ENCODE measurements around the gene CASQ1.

The CASQ1 gene

GRCh38 chr1:160232911-160233310 is 42.5 kb downstream of the CASQ1 start:
- no peak for ATAC-seq
- TF ChIP-seq SNAI2 (CRISPR knock-in tag; IDR thresholded peaks at IDR 0.05) (no peak), ARNTL (CRISPR knock-in tag; IDR thresholded peaks at IDR 0.05; ENCODE audit: borderline replicate concordance, low read depth) (no peak), ISL1 (CRISPR knock-in tag; IDR thresholded peaks at IDR 0.05) (no peak), ZFP3 (CRISPR knock-in tag; IDR thresholded peaks at IDR 0.05) (no peak), CSDC2 (CRISPR knock-in tag; IDR thresholded peaks at IDR 0.05) (no peak), BACH2 (CRISPR knock-in tag; IDR thresholded peaks at IDR 0.05; ENCODE audit: borderline replicate concordance) (no peak), POU6F1 (CRISPR knock-in tag; IDR thresholded peaks at IDR 0.05; ENCODE audit: borderline replicate concordance, low read depth) (no peak), ZC3H10 (CRISPR knock-in tag; IDR thresholded peaks at IDR 0.05) (no peak), PPARA (CRISPR knock-in tag; IDR thresholded peaks at IDR 0.05; ENCODE audit: borderline replicate concordance) (no peak), RARB (CRISPR knock-in tag; IDR thresholded peaks at IDR 0.05) (no peak), ZNF8 (CRISPR knock-in tag; IDR thresholded peaks at IDR 0.05) (no peak), ZNF70 (CRISPR knock-in tag; IDR thresholded peaks at IDR 0.05) (no peak), GLIS3 (CRISPR knock-in tag; IDR thresholded peaks at IDR 0.05) (no peak), ESRRG (CRISPR knock-in tag; IDR thresholded peaks at IDR 0.05) (no peak), ZNF565 (CRISPR knock-in tag; conservative IDR thresholded peaks at IDR 0.05; ENCODE audit: low read depth) (no peak), ZFP30 (CRISPR knock-in tag; IDR thresholded peaks at IDR 0.05) (no peak), TCF4 (CRISPR knock-in tag; IDR thresholded peaks at IDR 0.05; ENCODE audit: borderline replicate concordance) (no peak)
- TF ChIP-seq, protein P1, sequence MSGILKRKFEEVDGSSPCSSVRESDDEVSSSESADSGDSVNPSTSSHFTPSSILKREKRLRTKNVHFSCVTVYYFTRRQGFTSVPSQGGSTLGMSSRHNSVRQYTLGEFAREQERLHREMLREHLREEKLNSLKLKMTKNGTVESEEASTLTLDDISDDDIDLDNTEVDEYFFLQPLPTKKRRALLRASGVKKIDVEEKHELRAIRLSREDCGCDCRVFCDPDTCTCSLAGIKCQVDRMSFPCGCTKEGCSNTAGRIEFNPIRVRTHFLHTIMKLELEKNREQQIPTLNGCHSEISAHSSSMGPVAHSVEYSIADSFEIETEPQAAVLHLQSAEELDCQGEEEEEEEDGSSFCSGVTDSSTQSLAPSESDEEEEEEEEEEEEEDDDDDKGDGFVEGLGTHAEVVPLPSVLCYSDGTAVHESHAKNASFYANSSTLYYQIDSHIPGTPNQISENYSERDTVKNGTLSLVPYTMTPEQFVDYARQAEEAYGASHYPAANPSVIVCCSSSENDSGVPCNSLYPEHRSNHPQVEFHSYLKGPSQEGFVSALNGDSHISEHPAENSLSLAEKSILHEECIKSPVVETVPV (CRISPR knock-in tag; IDR thresholded peaks at IDR 0.05), result no peak
- TF ChIP-seq, protein P2, sequence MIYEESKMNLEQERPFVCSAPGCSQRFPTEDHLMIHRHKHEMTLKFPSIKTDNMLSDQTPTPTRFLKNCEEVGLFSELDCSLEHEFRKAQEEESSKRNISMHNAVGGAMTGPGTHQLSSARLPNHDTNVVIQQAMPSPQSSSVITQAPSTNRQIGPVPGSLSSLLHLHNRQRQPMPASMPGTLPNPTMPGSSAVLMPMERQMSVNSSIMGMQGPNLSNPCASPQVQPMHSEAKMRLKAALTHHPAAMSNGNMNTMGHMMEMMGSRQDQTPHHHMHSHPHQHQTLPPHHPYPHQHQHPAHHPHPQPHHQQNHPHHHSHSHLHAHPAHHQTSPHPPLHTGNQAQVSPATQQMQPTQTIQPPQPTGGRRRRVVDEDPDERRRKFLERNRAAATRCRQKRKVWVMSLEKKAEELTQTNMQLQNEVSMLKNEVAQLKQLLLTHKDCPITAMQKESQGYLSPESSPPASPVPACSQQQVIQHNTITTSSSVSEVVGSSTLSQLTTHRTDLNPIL (CRISPR knock-in tag; IDR thresholded peaks at IDR 0.05; ENCODE audit: low read depth), result no peak
- TF ChIP-seq, protein P3, sequence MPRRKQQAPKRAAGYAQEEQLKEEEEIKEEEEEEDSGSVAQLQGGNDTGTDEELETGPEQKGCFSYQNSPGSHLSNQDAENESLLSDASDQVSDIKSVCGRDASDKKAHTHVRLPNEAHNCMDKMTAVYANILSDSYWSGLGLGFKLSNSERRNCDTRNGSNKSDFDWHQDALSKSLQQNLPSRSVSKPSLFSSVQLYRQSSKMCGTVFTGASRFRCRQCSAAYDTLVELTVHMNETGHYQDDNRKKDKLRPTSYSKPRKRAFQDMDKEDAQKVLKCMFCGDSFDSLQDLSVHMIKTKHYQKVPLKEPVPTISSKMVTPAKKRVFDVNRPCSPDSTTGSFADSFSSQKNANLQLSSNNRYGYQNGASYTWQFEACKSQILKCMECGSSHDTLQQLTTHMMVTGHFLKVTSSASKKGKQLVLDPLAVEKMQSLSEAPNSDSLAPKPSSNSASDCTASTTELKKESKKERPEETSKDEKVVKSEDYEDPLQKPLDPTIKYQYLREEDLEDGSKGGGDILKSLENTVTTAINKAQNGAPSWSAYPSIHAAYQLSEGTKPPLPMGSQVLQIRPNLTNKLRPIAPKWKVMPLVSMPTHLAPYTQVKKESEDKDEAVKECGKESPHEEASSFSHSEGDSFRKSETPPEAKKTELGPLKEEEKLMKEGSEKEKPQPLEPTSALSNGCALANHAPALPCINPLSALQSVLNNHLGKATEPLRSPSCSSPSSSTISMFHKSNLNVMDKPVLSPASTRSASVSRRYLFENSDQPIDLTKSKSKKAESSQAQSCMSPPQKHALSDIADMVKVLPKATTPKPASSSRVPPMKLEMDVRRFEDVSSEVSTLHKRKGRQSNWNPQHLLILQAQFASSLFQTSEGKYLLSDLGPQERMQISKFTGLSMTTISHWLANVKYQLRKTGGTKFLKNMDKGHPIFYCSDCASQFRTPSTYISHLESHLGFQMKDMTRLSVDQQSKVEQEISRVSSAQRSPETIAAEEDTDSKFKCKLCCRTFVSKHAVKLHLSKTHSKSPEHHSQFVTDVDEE (CRISPR knock-in tag; IDR thresholded peaks at IDR 0.05), result no peak

- ATAC-seq, result no peak
- TF ChIP-seq, protein P4, sequence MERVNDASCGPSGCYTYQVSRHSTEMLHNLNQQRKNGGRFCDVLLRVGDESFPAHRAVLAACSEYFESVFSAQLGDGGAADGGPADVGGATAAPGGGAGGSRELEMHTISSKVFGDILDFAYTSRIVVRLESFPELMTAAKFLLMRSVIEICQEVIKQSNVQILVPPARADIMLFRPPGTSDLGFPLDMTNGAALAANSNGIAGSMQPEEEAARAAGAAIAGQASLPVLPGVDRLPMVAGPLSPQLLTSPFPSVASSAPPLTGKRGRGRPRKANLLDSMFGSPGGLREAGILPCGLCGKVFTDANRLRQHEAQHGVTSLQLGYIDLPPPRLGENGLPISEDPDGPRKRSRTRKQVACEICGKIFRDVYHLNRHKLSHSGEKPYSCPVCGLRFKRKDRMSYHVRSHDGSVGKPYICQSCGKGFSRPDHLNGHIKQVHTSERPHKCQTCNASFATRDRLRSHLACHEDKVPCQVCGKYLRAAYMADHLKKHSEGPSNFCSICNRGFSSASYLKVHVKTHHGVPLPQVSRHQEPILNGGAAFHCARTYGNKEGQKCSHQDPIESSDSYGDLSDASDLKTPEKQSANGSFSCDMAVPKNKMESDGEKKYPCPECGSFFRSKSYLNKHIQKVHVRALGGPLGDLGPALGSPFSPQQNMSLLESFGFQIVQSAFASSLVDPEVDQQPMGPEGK (CRISPR knock-in tag; IDR thresholded peaks at IDR 0.05; ENCODE audit: borderline replicate concordance), result no peak
- TF ChIP-seq ESRRG (CRISPR knock-in tag; IDR thresholded peaks at IDR 0.05), result no peak
- TF ChIP-seq TCF4 (CRISPR knock-in tag; IDR thresholded peaks at IDR 0.05; ENCODE audit: borderline replicate concordance), result no peak
- TF ChIP-seq ISL1 (CRISPR knock-in tag; IDR thresholded peaks at IDR 0.05), result no peak
- no peak for TF ChIP-seq SNAI2 (CRISPR knock-in tag; IDR thresholded peaks at IDR 0.05)
Observed at GRCh38 chr1:160236806-160237205, 46.4 kb downstream of the CASQ1 start.

GRCh38 chr1:160237558-160237957 is 47.2 kb downstream of the CASQ1 start:
- ATAC-seq, result no peak
- TF ChIP-seq BACH2 (CRISPR knock-in tag; IDR thresholded peaks at IDR 0.05; ENCODE audit: borderline replicate concordance) (no peak), SNAI2 (CRISPR knock-in tag; IDR thresholded peaks at IDR 0.05) (no peak), RARB (CRISPR knock-in tag; IDR thresholded peaks at IDR 0.05) (no peak), ZNF565 (CRISPR knock-in tag; conservative IDR thresholded peaks at IDR 0.05; ENCODE audit: low read depth) (no peak), ZNF70 (CRISPR knock-in tag; IDR thresholded peaks at IDR 0.05) (no peak), ZNF8 (CRISPR knock-in tag; IDR thresholded peaks at IDR 0.05) (no peak), ARNTL (CRISPR knock-in tag; IDR thresholded peaks at IDR 0.05; ENCODE audit: borderline replicate concordance, low read depth) (no peak), TCF4 (CRISPR knock-in tag; IDR thresholded peaks at IDR 0.05; ENCODE audit: borderline replicate concordance) (no peak), ZFP3 (CRISPR knock-in tag; IDR thresholded peaks at IDR 0.05) (no peak), CSDC2 (CRISPR knock-in tag; IDR thresholded peaks at IDR 0.05) (no peak), ZFP30 (CRISPR knock-in tag; IDR thresholded peaks at IDR 0.05) (no peak), GLIS3 (CRISPR knock-in tag; IDR thresholded peaks at IDR 0.05) (no peak)
- TF ChIP-seq, protein P3 (CRISPR knock-in tag; IDR thresholded peaks at IDR 0.05), result no peak
- TF ChIP-seq, protein P1 (CRISPR knock-in tag; IDR thresholded peaks at IDR 0.05), result no peak

All from SK-N-SH treated with all-trans-retinoic acid at 6 μM for 48 hours (cell line).